ENCODE data around the gene MYO1D.

DNA sequence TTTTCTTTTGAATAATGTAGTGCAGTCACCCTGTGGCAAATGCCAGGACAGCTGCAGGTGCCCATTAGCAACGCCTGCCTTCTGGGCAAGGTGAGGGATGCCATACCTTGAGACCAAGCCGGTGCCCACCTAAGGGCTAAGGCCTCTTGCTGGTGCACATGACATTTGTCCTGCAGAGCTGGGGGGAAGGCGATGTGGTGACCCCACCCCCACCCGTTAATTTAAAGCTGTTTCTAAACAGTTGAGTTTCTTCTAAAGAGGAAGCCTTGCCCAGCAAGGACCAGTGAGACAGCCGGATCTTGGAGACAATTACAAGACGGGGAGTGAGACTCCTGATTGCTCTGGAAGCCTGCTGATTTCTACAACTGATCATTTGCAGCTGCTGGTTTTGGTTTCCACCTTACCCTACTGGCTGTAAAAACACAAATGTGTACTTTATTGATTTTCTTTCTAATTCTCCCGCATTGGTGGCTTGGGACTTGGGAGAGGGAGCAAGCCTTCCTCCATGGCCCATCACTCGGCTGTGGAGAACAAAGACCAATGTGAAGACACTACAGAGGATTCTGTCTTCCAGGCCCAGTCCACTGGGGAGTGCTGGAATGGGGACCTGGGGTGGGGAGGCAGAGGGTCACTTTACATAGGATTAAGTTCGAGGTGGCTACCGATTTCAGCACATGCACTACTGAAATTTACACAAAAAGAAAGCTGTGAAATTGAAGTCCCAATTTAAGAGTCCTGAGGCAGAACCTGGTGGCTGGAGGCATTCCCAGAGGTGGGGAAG is 387.4 kb downstream of the MYO1D start:
- TF ChIP-seq, protein P1, sequence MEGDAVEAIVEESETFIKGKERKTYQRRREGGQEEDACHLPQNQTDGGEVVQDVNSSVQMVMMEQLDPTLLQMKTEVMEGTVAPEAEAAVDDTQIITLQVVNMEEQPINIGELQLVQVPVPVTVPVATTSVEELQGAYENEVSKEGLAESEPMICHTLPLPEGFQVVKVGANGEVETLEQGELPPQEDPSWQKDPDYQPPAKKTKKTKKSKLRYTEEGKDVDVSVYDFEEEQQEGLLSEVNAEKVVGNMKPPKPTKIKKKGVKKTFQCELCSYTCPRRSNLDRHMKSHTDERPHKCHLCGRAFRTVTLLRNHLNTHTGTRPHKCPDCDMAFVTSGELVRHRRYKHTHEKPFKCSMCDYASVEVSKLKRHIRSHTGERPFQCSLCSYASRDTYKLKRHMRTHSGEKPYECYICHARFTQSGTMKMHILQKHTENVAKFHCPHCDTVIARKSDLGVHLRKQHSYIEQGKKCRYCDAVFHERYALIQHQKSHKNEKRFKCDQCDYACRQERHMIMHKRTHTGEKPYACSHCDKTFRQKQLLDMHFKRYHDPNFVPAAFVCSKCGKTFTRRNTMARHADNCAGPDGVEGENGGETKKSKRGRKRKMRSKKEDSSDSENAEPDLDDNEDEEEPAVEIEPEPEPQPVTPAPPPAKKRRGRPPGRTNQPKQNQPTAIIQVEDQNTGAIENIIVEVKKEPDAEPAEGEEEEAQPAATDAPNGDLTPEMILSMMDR (conservative IDR thresholded peaks at IDR 0.05; ENCODE audit: low read length), result no peak
- no peak for TF ChIP-seq EZH2phosphoT487 (IDR thresholded peaks at IDR 0.05; ENCODE audit: borderline replicate concordance, low read depth, low read length)
